ENCODE measurements around the gene TMEM156. TPM values are rescaled to one million over a fixed set of nuclear protein-coding genes. Genes with fewer than 3 reads are reported as not detected.
"Not testable (repeated sequence)": the region's sequence is repeated elsewhere in the genome, so short reads cannot be mapped to it uniquely, and the experiment has no call there.

Gene TMEM156
- total RNA-seq, 1 donor from 2014 or later: not detected

GRCh38 chr4:38964942-38965775, 67.0 kb downstream of the TMEM156 start:
- Mint-ChIP-seq H3K36me3 (ENCODE audit: low read depth, unreplicated experiment) (no peaks in the 10 kb centered on the region), H3K4me3 (ENCODE audit: unreplicated experiment) (no peak overlapping the region), H3K4me1 (ENCODE audit: unreplicated experiment) (peaks cover 5% of the 10 kb centered on the region), H3K9me3 (ENCODE audit: unreplicated experiment) (no peaks in the 10 kb centered on the region), H3K27ac (ENCODE audit: unreplicated experiment) (no peak overlapping the region), H3K27me3 (ENCODE audit: unreplicated experiment) (no peaks in the 10 kb centered on the region)
- TF ChIP-seq CTCF (IDR thresholded peaks at IDR 0.05; ENCODE audit: unreplicated experiment): no peak
- DNase-seq (ENCODE audit: low spot score): no peak

- not testable (repeated sequence) for H3K36me3 Mint-ChIP-seq (ENCODE audit: low read depth, unreplicated experiment); H3K27me3 Mint-ChIP-seq (ENCODE audit: unreplicated experiment); H3K27ac Mint-ChIP-seq (ENCODE audit: unreplicated experiment); H3K4me3 Mint-ChIP-seq (ENCODE audit: unreplicated experiment); H3K4me1 Mint-ChIP-seq (ENCODE audit: unreplicated experiment); H3K9me3 Mint-ChIP-seq (ENCODE audit: unreplicated experiment); DNase-seq (ENCODE audit: low spot score)
Observed at GRCh38 chr4:38959248-38959647, 73.0 kb downstream of the TMEM156 start.

- no peaks in the 10 kb centered on the region for H3K4me1 Mint-ChIP-seq (ENCODE audit: unreplicated experiment)
- no peaks in the 10 kb centered on the region for H3K36me3 Mint-ChIP-seq (ENCODE audit: low read depth, unreplicated experiment)
- DNase-seq (ENCODE audit: low spot score): no peak
- TF ChIP-seq CTCF (IDR thresholded peaks at IDR 0.05; ENCODE audit: unreplicated experiment): no peak
- H3K27me3 Mint-ChIP-seq (ENCODE audit: unreplicated experiment): no peaks in the 10 kb centered on the region
- H3K27ac Mint-ChIP-seq (ENCODE audit: unreplicated experiment): no peak overlapping the region
- H3K9me3 Mint-ChIP-seq (ENCODE audit: unreplicated experiment): no peaks in the 10 kb centered on the region
- no peak overlapping the region for H3K4me3 Mint-ChIP-seq (ENCODE audit: unreplicated experiment)
Observed at GRCh38 chr4:38958453-38959190, 73.6 kb downstream of the TMEM156 start.

GRCh38 chr4:38957893-38958292, 74.3 kb downstream of the TMEM156 start:
- no peaks in the 10 kb centered on the region for H3K9me3 Mint-ChIP-seq (ENCODE audit: unreplicated experiment)
- no peaks in the 10 kb centered on the region for H3K36me3 Mint-ChIP-seq (ENCODE audit: low read depth, unreplicated experiment)
- no peak for TF ChIP-seq CTCF (IDR thresholded peaks at IDR 0.05; ENCODE audit: unreplicated experiment)
- DNase-seq (ENCODE audit: low spot score): no peak
- H3K4me1 Mint-ChIP-seq (ENCODE audit: unreplicated experiment): no peaks in the 10 kb centered on the region
- H3K27me3 Mint-ChIP-seq (ENCODE audit: unreplicated experiment): no peaks in the 10 kb centered on the region
- no peak overlapping the region for H3K27ac Mint-ChIP-seq (ENCODE audit: unreplicated experiment)
- H3K4me3 Mint-ChIP-seq (ENCODE audit: unreplicated experiment): no peak overlapping the region

- Mint-ChIP-seq H3K36me3 (ENCODE audit: low read depth, unreplicated experiment) (no peaks in the 10 kb centered on the region), H3K27me3 (ENCODE audit: unreplicated experiment) (no peaks in the 10 kb centered on the region), H3K4me3 (ENCODE audit: unreplicated experiment) (no peak overlapping the region), H3K9me3 (ENCODE audit: unreplicated experiment) (no peaks in the 10 kb centered on the region), H3K4me1 (ENCODE audit: unreplicated experiment) (no peaks in the 10 kb centered on the region), H3K27ac (ENCODE audit: unreplicated experiment) (no peak overlapping the region)
- DNase-seq (ENCODE audit: low spot score): no peak
- TF ChIP-seq CTCF (IDR thresholded peaks at IDR 0.05; ENCODE audit: unreplicated experiment): no peak
Observed at GRCh38 chr4:38957261-38957815, 74.9 kb downstream of the TMEM156 start.
